Activated CD4-positive, alpha-beta T cell treated with anti-CD3 and anti-CD28 coated beads for 48 hours (primary cell): ENCODE measurements around the gene SGK1.
"Not testable (repeated sequence)": the region's sequence is repeated elsewhere in the genome, so short reads cannot be mapped to it uniquely, and the experiment has no call there.

Experiments
- DNase-seq: peaks from one replicate; pipeline ENCODE4 v3.0.0-alpha.2; 2020

SGK1 gene

DNA sequence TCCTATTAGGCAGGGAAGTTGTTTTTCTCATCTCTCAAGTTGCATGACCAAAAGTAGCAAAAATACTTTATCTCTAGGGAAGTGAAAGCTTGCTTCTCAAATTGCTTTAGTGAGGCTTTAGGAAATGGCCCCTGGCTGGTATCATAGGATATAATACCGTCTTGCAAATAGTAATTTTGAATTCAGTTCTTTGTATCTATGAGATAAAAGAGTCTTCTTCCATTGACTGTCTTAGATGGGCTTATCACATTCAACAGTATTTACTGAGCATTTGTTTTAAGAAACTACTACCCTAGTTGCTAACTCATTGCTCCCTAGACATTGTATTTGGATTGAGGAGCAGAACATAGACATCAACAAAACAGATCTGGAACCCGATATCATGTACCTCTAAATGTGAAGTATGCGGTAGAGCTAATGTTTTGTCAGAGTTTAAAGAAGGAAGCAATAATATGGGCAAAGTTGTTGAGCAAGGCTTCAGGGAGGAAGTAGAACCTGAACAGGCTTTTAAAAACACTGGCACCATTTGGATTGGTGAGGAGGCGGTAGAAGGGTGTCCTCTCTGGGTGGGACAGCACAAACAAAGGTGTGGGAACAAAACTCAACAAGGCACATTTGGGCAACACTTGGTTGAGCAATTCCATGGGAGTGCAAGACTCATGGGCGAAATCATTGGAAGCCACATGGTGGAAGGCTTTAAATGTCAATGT lies 101.5 kb downstream of the SGK1 start:
- DNase-seq, result no peak

- not testable (repeated sequence) for DNase-seq
These were observed 104.5 kb downstream of the SGK1 start for GRCh38 chr6:134213410-134213809.

- no peak for DNase-seq
These were observed 106.6 kb downstream of the SGK1 start for GRCh38 chr6:134211297-134211696.

DNA sequence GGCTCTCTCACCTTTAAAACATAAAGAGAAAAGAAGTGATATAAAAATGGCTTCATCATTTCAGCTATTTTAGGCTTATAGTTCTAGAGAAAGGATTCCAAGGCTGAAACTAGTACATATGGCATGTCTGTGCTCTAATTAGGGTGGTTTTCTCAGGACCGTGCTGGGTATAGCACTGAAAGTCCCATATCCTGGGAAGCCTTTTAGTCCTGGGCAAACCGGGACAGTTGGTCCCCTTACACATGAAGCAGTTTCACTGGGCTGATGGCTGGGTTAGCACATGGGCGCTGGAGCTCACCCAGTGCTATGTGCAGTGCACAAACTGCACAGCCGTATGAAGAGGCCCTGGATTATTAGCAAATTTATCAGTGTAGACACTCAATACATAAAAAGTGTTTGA lies 110.5 kb downstream of the SGK1 start:
- DNase-seq, result no peak

- no peak for DNase-seq
These were observed 112.5 kb downstream of the SGK1 start for GRCh38 chr6:134205366-134205765.

- DNase-seq, result not testable (repeated sequence)
These were observed 113.2 kb downstream of the SGK1 start for GRCh38 chr6:134204759-134205158.

- DNase-seq, result no peak
These were observed 113.9 kb downstream of the SGK1 start for GRCh38 chr6:134204031-134204430.

GRCh38 chr6:134201716-134202115 lies 116.2 kb downstream of the SGK1 start:
- no peak for DNase-seq

DNA sequence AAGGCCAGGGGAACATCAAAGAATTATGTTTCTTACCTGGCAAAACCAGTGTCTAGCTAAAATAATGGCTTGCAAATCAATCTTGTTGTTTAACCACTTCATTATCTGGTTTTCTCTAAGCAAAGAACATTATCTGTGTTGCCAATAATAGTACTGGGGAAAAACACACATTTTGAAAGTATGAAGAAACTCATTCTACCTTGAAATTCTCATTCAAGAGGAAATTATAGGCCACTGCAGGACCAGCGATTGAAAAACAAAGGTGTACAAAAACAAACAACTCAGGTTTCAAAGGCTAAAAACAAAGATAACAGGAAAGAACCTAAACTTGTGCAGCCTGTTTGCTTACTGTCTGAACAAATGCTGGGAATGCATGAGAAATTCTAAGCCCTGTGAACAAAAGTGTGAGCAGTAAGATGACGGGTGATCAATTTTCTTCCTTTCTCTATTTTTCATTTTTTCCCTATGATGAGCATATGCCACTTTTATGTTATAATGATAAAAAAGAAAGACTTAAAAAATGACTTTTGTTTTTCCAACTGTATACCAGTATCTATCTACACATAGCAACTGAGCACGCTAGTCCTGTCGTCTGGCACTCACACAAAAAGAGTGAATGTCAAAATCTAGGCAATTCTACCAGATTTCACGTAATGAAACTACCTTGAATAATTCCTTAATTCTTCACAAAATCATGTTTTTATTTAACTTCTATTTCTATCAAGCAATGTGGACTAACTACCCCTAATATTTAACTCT lies 117.9 kb downstream of the SGK1 start:
- no peak for DNase-seq

GRCh38 chr6:134198093-134198492 lies 119.8 kb downstream of the SGK1 start:
- no peak for DNase-seq

DNA sequence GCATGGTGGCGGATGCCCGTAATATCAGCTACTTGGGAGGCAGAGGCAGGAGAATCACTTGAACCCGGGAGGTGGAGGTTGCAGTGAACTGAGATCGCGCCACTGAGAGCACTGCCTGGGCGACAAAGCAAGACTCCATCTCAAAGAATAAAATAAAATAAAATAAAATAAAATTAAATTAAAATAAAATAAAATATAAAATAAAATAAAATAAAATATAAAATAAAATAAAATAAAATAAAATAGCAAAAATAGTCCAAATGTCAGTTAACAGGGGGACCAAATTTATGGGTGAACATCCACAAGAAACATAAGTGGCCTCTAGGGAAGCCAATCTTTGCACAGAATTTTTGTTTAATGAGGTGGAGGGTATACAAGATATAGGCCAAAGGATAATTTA lies 120.2 kb downstream of the SGK1 start:
- DNase-seq, result not testable (repeated sequence)

DNA sequence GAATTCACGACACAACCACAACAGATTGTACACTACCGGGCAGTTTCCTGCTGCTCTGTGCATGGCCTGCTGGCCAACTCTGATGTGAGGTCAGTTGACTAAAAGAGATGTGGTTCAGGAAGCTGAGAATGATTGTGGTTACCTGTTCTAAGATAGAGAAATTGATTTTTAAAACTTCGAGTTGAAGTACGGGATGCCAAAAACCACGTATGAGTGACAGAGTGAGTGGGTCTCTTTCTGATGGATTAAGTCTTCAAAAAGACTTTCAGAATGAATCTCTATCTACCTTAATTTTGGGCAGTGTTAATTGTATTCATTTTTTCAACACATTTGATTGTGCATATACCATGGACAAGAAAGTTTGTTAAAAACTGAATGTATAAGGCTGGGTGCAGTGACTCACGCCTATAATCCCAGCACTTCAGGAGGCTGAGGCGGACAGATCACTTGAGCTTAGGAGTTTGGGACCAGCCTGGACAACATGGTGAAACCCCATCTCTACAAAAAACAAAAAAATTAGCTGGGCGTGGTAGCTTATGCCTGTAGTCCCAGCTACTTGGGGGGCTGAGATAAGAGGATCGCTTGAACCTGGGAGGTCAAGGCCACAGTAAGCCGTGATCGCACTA lies 121.2 kb downstream of the SGK1 start:
- no peak for DNase-seq

DNA sequence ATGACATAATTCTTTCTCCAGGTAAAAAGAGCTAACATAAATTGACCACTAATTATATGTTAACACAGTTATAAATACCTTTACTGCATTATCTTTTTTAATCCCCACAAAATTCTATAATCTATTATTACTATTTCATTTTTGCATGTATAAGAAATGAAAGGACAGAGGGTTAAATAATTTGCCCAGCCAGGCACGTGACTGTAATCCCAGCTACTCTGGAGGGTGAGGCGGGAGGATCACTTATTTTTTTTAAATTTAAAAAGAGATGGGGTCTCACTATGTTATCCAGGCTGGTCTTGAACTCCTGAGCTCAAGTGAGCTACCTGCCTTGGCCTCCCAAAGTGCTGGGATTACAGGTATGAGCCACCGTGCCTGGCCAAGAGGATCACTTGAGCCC lies 121.9 kb downstream of the SGK1 start:
- DNase-seq, result no peak

GRCh38 chr6:134195164-134195906 lies 122.6 kb downstream of the SGK1 start:
- no peak for DNase-seq

DNA sequence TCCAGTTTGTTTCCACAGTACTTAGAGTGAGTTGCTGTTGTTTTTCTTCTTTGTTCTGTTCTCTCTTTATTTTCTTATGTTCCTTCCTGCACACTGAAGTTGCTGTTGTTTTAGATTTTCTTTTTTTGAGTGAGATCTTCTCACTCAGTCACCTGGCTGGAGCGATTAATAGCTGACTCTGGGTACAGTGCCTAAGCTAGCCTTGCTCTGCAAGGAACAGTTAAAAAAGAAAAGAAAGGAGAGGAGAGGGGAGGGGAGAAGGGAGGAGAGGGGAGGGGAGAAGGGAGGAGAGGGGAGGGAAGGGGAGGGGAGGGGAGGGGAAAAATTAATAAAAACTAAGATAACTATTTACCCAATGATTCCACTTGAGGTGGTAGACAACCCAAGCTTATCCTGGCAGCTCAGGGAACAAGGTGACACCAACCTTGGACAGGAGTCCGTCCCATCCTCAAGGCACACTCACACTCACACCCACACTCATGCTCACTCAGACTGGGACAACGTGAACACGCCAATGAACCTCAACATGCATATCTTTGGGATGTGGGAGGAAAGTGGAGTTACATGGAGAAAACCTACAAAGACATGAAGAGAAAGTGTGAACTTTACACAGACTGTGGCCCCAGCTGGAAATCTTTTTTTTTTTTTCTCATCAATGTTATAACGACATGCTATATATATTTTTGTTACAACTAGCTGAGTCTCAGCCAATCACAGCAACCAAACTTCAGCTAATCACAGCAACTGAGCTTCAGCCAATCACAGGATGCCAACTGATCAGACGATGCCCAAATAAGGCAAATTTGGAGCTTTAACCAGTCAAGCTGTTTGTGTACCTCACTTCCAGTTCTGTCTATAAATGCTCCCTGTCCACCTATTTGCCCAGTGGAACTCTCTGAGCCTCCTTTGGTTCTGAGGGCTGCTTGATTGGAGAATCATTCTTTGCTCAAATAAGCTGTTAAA lies 124.1 kb downstream of the SGK1 start:
- DNase-seq, result no peak

- not testable (repeated sequence) for DNase-seq
These were observed 125.3 kb downstream of the SGK1 start for GRCh38 chr6:134192609-134193008.

- DNase-seq, result no peak
These were observed 127.0 kb downstream of the SGK1 start for GRCh38 chr6:134190883-134191282.

GRCh38 chr6:134187751-134188150 lies 130.2 kb downstream of the SGK1 start:
- DNase-seq, result no peak

DNA sequence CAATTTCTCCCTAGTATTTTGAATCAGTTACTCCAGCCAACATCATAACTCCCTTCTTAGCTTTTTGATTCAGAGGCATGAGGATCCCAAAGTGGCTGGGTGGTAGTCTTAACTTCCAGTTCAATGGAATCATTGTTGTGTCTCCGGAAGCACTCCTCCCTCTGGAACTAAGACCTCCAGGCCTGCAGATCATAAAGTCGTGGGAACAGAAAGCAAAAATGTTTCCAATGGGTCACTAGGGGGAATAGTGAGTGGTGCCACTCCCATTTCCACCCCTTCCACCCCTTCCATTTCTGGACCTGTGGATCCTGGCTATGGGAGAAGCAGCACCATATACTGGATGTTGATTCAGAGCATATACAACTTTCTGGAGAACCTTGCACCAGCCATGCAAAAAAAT lies 130.8 kb downstream of the SGK1 start:
- DNase-seq, result no peak

DNA sequence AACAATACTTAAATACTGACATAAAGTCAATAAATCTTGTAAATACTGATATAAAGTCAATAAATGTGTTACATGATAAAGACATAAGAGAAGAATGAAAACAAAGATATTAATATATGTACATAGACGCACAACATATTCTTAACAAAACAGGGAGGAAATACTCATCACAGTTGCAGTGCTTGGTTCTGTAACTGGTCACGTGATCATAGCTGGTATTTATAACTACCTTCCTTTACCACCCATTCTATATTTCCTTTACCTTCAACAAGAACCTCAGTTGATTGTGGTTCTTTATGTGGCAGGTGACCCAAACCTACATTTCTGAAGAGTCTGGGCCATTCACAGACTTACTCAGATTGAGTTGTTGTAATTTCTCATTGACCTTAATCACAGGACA lies 131.6 kb downstream of the SGK1 start:
- DNase-seq, result no peak

GRCh38 chr6:134185277-134185676 lies 132.6 kb downstream of the SGK1 start:
- DNase-seq, result no peak

- DNase-seq, result no peak
These were observed 134.1 kb downstream of the SGK1 start for GRCh38 chr6:134183844-134184243.
